Fibroblast of lung (primary cell): Measurements from ENCODE around the gene COTL1. TPM values are rescaled to one million over a fixed set of nuclear protein-coding genes. Genes with fewer than 3 reads are reported as not detected.

ENCODE experiments used
- DNase-seq, 2 donors: peaks; one replicate each; pipeline versions ENCODE4 v3.0.0 to v3.0.0-alpha.2; 2010; ENCODE audit warnings: low read depth in 2 of 2
- H2AFZ ChIP-seq: 2 replicates; pipeline ENCODE4 v1.5.1; 2012; ENCODE audit warnings: low read length, control low read depth, inconsistent platforms
- H3K27ac ChIP-seq: 2 replicates; pipeline ENCODE4 v1.5.1; 2011; ENCODE audit warnings: low read length, control low read depth; ENCODE audit not compliant: insufficient read depth
- H3K27me3 ChIP-seq: 2 replicates; pipeline ENCODE4 v1.5.1; 2011; ENCODE audit warnings: mild to moderate bottlenecking, low read length; ENCODE audit not compliant: control insufficient read depth, insufficient read depth
- H3K36me3 ChIP-seq: 2 replicates; pipeline ENCODE4 v1.5.1; 2011; ENCODE audit warnings: low read length; ENCODE audit not compliant: control insufficient read depth, insufficient read depth
- H3K4me1 ChIP-seq: 2 replicates; pipeline ENCODE4 v1.5.1; 2011; ENCODE audit warnings: low read length; ENCODE audit not compliant: control insufficient read depth, insufficient read depth; ENCODE audit errors: extremely low read depth
- H3K4me2 ChIP-seq: 2 replicates; pipeline ENCODE4 v1.5.1; 2011; ENCODE audit warnings: low read length, control low read depth; ENCODE audit not compliant: insufficient read depth; ENCODE audit errors: extremely low read depth
- H3K4me3 ChIP-seq, 4 experiments: fragments of 200-600 bp in 1 of 4; sonication (generic) in 1 of 4; replicated peaks in 1 of 4; 2 replicates each; pipeline ENCODE4 v1.5.1; 2011 to 2016; ENCODE audit warnings: low read length in 4 of 4, low read depth in 3 of 4, mild to moderate bottlenecking in 3 of 4, control low read depth in 2 of 4, inconsistent platforms in 1 of 4, mixed read lengths in 1 of 4; ENCODE audit not compliant: insufficient read depth in 1 of 4; ENCODE audit errors: control extremely low read depth in 1 of 4
- H3K79me2 ChIP-seq: 2 replicates; pipeline ENCODE4 v1.5.1; 2012; ENCODE audit warnings: mild to moderate bottlenecking, low read length, inconsistent platforms; ENCODE audit not compliant: control insufficient read depth, insufficient read depth
- H3K9ac ChIP-seq: 2 replicates; pipeline ENCODE4 v1.5.1; 2011; ENCODE audit warnings: mild to moderate bottlenecking, low read length, control low read depth; ENCODE audit not compliant: insufficient read depth
- H3K9me3 ChIP-seq: 2 replicates; pipeline ENCODE4 v1.5.1; 2012; ENCODE audit warnings: low read depth, low read length; ENCODE audit not compliant: control insufficient read depth, insufficient read depth
- H4K20me1 ChIP-seq: 2 replicates; pipeline ENCODE4 v1.5.1; 2011; ENCODE audit warnings: low read length; ENCODE audit not compliant: control insufficient read depth, insufficient read depth; ENCODE audit errors: extremely low read depth
- EZH2 ChIP-seq: IDR thresholded peaks from 2 replicates; pipeline ENCODE4 v1.5.1; 2012; ENCODE audit warnings: low read length, control low read depth, mild to moderate bottlenecking; ENCODE audit errors: missing control alignments
- polyA plus RNA-seq, 2 donors: library from polyadenylated mRNA; depleted of rRNA in 1 of 2; stranded (reverse) in 1 of 2; unstranded in 1 of 2; fragments of >200 nt; gene quantifications; 2 replicates each; pipeline ENCODE4 v1.2.1, GENCODE V29; 2011 to 2012; ENCODE audit warnings: missing spikeins in 1 of 2
- total RNA-seq: library from RNA; depleted of rRNA; stranded (reverse); fragments of >200 nt; gene quantifications from 2 replicates; pipeline ENCODE4 v1.2.1, GENCODE V29; 2014
- TF ChIP-seq, protein P1 (sequence below), 2 donors: IDR thresholded peaks in 1 of 2; conservative IDR thresholded peaks in 1 of 2; 1 replicate in 1 of 2; 2 replicates in 1 of 2; pipeline ENCODE4 v1.5.1; 2011 to 2012; ENCODE audit warnings: low read length in 2 of 2, control low read depth in 1 of 2, inconsistent platforms in 1 of 2, low read depth in 1 of 2, mild to moderate bottlenecking in 1 of 2

COTL1 gene
- total and polyA plus RNA-seq, 2 donors (not counting 1 experiment from before 2014, with no cell fraction given), result 103 to 192 TPM

DNA sequence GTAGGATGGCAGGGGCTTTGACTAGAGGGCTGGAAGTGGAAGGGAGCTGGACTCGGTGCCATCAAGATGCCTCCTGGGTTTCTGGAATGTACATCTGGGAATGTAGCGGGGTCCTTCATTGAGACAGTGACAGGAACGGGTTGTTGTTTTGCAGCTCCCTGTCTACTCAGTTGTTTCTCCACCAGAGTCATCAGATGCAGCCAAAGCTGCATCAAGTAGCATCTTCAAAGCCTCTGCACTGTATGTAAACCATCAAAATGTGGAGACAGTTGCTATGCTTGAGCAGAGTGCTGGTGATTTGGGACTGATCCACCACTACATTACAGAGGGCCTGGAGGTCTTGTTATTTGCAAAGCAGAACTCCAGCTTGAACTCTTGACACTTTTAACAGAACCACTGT lies 88.3 kb downstream of the COTL1 start:
- Histone ChIP-seq H3K4me1 (peaks cover 25% of the 10 kb centered on the region), H3K9ac (no peak overlapping the region), H3K4me2 (no peak overlapping the region), H3K9me3 (no peaks in the 10 kb centered on the region), H3K36me3 (no peaks in the 10 kb centered on the region), H2AFZ (no peak overlapping the region), H3K27me3 (no peaks in the 10 kb centered on the region), H3K4me3 (no peak overlapping the region), H3K27ac (no peak overlapping the region), H4K20me1 (no peaks in the 10 kb centered on the region), H3K79me2 (no peaks in the 10 kb centered on the region)
- TF ChIP-seq EZH2, result no peak
- TF ChIP-seq, protein P1, sequence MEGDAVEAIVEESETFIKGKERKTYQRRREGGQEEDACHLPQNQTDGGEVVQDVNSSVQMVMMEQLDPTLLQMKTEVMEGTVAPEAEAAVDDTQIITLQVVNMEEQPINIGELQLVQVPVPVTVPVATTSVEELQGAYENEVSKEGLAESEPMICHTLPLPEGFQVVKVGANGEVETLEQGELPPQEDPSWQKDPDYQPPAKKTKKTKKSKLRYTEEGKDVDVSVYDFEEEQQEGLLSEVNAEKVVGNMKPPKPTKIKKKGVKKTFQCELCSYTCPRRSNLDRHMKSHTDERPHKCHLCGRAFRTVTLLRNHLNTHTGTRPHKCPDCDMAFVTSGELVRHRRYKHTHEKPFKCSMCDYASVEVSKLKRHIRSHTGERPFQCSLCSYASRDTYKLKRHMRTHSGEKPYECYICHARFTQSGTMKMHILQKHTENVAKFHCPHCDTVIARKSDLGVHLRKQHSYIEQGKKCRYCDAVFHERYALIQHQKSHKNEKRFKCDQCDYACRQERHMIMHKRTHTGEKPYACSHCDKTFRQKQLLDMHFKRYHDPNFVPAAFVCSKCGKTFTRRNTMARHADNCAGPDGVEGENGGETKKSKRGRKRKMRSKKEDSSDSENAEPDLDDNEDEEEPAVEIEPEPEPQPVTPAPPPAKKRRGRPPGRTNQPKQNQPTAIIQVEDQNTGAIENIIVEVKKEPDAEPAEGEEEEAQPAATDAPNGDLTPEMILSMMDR (conservative IDR thresholded peaks at IDR 0.05 in 1 of 2, IDR thresholded peaks at IDR 0.05 in 1 of 2; ENCODE audit: low read depth in 1 of 2, low read length in 2 of 2), result no peak
- DNase-seq, result no peak

- no peak overlapping the region for H3K4me2 ChIP-seq
- H3K4me1 ChIP-seq, result peaks cover 25% of the 10 kb centered on the region
- no peaks in the 10 kb centered on the region for H3K27me3 ChIP-seq
- no peak overlapping the region for H3K9ac ChIP-seq
- no peak overlapping the region for H2AFZ ChIP-seq
- no peaks in the 10 kb centered on the region for H3K36me3 ChIP-seq
- no peaks in the 10 kb centered on the region for H3K9me3 ChIP-seq
- no peaks in the 10 kb centered on the region for H3K79me2 ChIP-seq
- no peaks in the 10 kb centered on the region for H4K20me1 ChIP-seq
- no peak overlapping the region for H3K27ac ChIP-seq
- DNase-seq, result no peak
- no peak overlapping the region for H3K4me3 ChIP-seq
- TF ChIP-seq, protein P1 (conservative IDR thresholded peaks at IDR 0.05 in 1 of 2, IDR thresholded peaks at IDR 0.05 in 1 of 2; ENCODE audit: low read depth in 1 of 2, low read length in 2 of 2), result no peak
- TF ChIP-seq EZH2, result no peak
Observed at GRCh38 chr16:84528322-84528721, 89.6 kb downstream of the COTL1 start.

DNA sequence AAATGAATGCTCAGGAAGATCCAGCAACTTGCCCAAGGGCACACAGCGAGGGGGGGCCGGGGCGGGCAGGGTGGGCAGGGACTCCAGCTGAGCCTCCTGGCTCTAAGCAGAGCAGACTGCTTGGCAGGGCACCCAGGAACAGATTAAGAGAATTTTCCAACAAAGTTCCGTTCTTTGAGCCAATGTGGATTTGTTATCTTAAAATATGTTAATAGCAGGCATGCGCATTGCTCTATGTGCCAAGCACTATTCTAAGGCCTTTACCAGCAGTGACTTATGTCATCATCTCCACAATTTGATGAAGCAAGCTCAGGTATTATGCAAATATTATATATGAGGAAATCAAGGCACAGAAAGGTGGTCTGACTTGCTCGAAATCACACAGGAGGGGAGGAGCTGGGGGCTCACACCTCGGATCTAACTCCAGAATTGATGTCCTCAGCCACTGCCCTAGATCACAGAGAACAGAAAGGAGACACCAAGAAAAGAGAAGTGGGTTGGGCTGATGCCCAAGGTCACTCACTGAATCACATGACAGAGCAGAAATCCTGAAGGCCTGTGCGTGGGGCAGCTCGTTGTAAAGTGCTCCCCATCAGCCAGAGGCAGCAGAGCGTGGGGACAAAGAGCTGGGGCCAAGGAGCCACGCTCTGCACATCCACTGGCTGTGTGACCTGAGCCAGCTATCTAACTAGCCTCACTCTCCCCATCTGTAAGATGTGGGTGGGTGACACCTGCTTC lies 90.2 kb downstream of the COTL1 start:
- H3K9me3 ChIP-seq, result no peaks in the 10 kb centered on the region
- H2AFZ ChIP-seq, result peak overlapping the region; percentile 93
- H3K9ac ChIP-seq, result no peak overlapping the region
- no peak for DNase-seq
- H3K79me2 ChIP-seq, result no peaks in the 10 kb centered on the region
- no peaks in the 10 kb centered on the region for H3K27me3 ChIP-seq
- no peaks in the 10 kb centered on the region for H4K20me1 ChIP-seq
- no peaks in the 10 kb centered on the region for H3K36me3 ChIP-seq
- H3K4me3 ChIP-seq, result no peak overlapping the region
- peak overlapping the region; percentile 54 for H3K4me2 ChIP-seq
- peaks cover 20% of the 10 kb centered on the region for H3K4me1 ChIP-seq
- no peak for TF ChIP-seq EZH2
- TF ChIP-seq, protein P1 (conservative IDR thresholded peaks at IDR 0.05 in 1 of 2, IDR thresholded peaks at IDR 0.05 in 1 of 2; ENCODE audit: low read depth in 1 of 2, low read length in 2 of 2), result no peak
- peak overlapping the region; percentile 71 for H3K27ac ChIP-seq
